Stimulated activated CD4-positive, alpha-beta T cell treated with anti-CD3 and anti-CD28 coated beads, Interleukin-15, amount 100 ng/mL, for 24 hours (primary cell): ENCODE data around the gene GPX6.
"Not testable (repeated sequence)": the region's sequence is repeated elsewhere in the genome, so short reads cannot be mapped to it uniquely, and the experiment has no call there.

Experiments
- DNase-seq: peaks from one replicate; pipeline ENCODE4 v3.0.0-alpha.2; 2020

Gene GPX6, protein sequence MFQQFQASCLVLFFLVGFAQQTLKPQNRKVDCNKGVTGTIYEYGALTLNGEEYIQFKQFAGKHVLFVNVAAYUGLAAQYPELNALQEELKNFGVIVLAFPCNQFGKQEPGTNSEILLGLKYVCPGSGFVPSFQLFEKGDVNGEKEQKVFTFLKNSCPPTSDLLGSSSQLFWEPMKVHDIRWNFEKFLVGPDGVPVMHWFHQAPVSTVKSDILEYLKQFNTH

DNA sequence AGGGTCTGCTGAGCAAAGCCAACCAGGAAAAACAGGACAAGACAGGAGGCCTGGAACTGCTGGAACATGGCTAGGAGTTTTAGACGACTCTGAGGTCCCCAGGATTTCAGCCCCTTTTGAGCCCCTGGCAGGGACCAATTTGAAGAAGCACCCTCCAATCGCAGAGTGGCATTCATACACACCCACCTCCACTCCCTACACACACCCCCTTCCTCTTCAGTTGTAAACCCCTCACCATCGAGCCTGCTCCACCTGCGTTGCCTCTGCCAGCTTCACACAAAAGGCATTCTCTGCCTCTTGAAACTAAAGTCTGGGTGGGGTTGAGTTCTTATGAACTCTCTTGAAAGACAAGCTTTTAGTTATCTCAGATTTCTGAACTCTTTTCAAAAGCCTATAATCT is at the start of gene GPX6:
GPX6 (minus strand) TSS at position 118 of the 400 bp plus-strand sequence; CDS start at position 68, 50 bp downstream.
- DNase-seq: no peak

DNA sequence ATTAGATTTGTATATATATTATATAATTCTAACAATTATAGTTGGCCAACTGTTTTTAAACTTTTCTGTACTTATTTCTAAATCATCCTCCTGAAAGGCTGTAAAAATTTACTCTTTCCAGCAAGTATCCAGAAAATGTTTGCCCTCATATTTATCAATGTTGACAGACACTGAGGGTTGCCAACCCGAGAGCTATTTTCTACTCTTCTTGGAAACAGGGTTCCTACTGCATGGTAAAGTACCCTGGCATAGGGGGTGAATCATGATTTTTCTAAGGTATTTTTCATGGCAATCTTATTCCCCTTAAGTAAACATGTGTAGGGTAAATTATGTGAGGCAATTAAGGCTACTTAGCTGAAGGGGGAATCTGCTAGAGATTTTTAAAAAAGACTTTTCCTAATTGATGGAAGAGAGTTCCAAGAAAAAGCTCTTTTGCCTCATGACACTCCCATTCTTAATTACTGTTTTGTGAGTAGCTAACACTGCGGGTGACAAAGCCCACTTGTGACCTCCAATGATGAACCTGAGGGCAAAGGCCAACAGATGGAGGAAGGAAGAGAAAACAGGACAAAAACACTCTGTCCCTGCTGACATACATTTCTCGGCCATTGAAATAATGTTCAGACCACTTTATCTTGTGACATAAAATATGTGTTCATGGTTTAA is 48.0 kb upstream of the GPX6 start:
- DNase-seq: no peak

DNA sequence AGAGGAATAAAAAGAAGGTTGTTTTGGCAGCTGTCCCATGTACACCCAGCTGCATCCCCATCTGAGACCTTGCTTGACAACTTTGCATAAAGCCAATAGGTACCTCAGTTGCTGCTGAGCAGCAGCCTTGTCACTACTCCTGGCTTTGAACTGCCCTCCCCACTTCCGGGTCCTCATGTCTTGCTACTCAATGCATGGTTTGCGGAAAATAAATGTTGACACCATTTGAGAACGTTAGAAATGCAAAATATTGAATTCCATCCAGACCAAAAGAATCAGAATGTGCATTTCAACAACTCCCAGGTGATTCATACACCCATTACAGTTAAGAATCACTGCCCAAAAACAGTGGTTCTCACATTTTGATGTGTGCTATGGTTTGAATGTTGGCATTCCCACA is 43.0 kb upstream of the GPX6 start:
- DNase-seq: no peak

DNA sequence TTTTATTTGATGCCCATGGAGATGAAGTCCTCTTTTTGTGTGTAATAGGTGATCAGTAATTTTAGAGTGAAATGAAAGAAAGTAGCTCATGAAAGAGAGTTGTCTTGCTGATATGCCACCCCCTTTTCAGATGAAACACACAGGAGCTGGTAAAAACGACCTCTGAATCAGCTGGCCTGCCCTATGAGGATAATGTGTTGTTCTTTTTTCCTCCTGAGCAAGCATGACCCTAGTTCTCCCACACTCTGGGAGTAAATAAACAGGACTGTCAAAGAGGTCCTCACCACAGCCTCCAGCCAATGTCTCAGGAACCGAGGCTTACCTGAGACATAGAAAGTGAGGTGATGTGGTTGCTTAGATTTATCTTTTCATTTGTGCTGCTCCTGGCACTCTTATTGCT is 39.5 kb upstream of the GPX6 start:
- DNase-seq: no peak

DNA sequence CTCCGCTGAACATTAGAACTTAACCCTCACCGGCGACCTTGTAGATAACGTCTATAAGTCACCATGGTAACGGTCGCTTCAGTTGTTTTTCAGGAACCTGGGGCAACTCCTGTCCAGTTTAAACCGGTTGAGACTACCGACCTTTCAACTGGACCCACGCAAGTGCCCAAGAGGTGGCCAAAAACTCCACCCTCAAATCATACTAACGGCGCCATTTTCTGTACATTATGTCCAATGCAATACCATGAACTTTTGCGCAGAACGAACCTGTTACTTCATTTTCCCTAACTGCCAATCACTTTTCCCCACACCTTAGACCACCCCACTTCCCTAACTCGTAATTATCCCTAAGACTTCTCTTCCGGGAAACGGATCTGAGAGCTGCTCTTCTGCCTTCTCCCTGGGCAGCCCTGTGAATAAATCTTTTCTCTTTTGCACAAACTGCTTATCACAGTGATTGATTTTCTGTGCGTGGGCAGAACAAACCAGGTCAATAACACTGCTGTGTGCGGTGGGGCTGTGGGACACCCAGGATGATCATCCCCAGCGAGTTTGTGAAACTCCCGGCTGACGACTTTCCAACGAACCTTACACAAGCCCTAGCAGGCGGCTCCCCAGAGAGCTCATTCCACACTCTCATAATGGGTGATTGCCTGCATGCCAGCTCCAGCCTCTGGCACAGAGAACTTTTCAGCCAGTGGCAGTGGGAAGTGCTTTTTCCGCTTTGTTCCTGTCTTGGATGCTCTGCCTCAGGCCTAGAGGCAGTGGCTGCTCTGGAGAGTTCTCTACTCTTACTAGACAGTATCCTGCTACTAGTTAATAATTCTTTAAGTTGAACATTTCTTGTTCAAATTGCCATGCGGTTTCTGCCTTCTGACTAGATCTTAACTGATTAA is 38.6 kb upstream of the GPX6 start:
- no peak for DNase-seq

DNA sequence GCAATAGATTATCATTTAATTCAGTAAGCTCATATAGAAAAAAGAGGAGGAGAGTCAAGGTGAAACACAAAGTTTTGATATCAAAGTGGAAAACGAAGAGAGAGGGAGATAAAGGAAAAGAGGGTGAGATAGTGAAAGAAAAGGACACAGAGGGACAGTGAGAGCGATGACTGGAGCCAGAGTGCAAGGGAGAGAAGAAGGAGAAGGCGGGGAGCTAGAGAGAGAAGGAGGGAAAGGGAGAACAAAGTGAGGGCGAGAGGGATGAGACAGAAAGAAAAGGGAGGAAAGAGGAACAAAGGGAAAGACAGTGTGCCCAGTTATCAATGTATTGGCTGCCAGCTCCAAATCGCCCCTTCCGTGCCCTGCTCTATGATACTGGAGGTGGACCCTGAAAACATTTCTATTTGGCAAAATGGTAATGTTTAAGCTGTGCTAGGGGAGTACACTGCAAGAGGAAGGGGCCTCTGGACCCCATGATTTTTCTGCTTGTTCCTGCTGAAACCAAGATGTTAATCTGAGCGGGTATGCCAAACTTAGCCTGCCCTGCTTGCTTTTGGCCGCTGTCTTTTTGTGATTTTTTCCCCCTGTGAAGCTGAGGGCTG is 37.9 kb upstream of the GPX6 start:
- no peak for DNase-seq

DNA sequence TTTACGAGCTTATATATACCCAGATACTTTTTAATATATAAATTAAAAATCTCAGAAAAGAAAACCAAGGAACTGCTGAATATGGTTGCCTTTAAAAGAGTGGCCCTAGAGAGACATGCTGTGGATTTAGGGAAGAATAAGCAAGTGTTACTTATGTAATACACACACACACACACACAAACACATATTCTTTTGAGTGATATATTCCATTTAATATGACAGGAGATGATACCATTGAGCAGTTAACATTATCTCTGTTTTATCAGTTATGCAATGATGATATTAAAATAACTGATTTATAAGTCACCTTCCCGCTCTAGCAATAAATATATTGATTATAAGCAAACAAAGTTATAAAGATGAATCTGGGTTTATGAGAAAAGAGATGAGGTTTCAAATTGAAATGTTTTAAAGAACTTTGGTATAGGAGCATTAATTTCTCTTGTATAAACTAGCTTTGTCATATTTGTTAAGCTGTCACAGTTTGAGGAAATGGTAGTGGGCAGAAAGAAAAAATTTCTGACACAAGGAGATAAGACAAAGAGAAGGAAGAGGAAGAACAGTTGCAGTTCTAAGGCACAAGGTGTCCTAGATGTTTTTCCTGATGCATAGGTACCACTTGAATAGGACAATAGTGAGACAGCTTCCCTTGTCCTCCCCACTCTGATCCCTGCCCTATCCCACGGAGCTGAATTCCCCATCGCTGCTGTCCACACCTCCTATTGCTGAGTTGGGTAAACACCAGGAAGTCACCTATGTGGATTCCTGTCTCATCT is 36.5 kb upstream of the GPX6 start:
- DNase-seq: no peak

DNA sequence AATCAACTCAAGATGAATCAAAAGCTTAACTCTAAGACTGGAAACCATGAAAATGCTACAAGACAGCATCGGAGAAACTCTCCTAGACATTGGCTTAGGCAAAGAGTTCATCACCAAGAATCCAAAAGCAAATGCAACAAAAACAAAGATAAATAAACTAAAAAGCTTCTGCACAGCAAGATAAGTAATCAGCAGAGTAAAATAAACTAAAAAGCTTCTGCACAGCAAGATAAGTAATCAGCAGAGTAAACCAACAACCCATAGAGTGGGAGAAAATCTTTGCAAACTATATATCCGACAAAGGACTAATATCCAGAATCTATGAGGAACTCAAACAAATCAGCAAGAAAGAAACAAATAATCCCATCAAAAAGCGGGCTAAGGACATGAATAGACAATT is 31.4 kb upstream of the GPX6 start:
- not testable (repeated sequence) for DNase-seq

DNA sequence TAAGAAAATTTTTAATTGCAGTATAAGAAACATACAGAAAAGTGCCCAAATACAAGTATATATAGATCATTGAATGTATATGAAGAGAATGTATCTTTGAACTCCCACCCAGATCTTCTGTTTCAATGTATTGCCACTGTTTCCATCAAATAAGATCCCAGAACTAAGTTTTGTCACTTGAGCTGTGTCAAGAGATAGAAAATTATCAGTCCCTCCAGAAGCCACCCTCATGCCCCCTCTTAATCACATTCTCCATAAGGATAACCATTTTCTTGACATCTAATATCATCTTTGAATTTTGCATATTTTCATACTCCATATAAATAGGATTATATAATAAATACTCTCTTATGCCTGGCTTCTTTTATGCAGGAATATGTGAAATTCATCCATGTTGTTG is 30.4 kb upstream of the GPX6 start:
- DNase-seq: no peak

DNA sequence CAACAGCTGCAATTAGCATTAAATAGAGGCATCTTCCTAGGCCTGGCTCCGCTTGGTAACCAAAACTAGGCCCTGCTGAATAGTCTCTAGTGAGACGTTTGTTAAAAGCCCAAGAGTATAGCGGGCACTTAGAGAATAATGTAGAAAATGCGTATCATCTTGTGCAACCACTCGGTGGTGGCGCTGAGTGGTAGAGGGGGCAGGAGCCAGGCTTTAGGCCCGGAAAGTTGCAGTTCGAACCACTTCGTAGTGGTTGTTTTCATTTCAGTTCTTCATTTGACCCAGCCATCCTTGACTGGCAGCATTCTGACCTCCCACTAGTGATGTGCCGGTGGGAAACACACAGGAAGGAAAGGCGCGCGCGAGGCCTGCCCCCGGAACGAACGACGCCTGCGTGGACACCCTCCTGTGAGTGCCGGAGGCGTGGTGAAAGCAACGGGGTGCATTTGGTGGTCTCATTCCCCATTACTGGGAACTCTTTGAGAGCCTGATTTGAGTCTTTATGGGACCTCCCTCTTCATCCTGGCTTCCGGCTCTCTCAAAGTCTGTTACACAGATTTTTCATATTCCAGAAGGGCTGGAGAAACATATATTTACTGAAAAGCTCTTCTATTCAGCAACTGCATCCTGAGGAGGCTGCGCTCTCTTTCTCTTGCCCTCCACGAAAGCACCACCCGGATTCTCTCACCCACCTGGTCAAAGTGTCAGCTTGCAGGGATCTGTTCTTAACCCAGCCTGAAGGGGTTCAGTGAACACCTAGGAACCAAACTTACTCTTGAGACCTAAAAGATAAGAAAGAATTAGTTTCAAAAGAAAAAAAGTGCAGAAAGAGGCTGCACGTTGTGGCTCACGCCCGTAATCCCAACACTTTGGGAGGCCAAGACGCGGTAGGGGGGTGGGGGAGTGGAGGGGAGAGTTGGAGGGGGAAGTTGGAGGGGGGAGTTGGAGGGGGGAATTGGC is 28.3 kb upstream of the GPX6 start:
- DNase-seq: peak; percentile 51

DNA sequence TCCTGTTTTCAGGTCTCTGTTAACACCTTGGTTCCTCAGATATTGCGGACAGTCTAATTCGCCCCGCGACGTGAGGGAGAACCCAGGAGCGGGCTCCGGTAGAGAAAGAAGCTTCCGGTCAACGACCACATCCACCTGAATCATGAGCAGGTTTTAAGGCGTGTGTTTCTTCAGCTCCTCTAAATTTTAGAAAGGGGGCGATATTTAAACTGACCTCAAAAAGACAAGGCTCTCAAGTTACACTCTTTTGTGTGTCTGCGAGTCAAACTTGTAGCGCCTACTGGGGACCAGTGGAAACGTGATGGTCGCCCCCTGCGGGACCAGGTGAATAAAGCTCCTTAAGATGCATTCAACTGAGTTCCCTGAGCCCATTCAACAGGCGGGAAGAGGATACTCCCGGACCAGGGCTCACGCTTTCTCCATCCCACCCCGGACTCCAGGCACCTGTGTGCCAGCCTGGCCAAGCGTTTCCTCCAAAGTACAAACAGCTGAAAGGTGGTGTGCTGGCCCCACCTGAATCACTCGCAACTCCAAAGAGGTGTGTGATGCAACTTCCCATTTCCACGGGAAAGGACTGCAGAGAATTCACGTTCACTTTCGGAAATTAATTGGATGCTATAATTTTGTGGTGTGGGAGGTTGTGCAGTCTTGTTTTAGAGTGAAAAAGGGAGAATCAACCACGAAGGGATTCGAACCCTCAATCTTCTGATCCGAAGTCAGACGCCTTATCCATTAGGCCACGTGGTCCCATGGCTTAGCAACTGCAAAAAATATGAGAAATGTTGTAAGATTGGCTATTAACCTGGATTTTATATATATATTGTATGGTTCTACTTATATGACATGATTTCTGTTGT is 27.1 kb upstream of the GPX6 start:
- peak; percentile 70 for DNase-seq

DNA sequence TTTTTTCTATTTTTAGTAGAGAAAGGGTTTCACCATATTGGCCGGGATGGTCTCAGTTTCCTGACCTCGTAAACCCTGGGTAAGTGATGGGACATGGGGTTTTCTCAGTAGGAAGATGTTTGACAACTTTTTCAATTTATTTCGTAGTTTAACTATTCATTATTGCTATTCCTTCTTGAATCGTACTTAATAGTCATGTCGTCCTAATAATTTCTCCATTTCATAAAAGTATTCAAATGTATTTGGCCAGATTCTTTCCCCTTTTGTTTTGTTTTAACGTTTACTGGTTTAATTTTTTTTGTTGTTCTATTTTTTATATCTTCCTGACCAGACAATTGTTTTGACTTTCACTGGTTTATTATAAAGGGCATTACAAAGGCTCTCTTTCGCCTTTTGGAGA is 26.4 kb upstream of the GPX6 start:
- no peak for DNase-seq

DNA sequence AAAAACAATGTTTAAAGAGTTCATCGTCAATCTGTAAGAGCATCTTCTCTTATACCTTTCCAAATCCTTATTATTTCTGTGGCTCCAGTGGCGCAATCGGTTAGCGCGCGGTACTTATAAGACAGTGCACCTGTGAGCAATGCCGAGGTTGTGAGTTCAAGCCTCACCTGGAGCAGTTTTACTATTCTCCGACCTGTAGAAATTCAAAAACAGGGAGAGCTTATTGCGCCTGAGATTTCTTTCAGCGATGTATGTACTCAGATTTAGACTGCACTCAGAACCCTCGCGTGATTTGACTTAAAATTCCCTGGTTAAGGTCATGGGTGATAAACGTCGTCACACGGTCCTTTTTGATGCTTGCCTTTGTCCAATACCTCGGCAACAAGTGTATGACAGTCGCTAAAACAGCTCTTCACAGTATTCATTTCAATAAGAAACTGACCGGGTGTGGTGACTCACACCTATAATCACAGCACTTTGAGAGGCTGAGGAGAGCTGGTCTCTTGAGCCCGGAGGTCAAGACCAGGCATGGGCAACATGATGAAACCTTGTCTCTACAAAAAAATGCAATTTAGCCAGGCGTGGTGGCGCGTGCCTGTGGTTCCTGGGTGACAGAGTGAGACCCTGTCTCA is 22.0 kb upstream of the GPX6 start:
- peak; percentile 44 for DNase-seq

DNA sequence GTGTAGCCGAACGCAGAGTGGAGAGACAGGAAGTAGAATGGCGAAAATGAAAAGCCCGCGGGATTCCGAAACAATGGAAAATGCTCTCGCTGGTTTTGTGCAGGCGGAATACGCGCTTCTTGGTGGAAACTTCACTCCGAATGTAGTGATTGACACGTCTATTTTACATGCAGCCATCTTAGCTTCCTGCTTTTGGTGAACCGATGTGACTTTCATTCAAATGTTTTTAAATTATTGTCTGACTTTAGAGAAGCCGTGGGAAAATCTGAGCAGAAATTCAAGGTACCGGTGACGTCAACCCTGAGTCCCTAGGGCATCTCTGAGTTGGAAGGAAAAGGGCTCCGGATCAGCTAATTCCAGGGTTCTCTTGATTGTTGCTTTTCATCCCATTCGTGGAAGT is 21.5 kb upstream of the GPX6 start:
- peak; percentile 15 for DNase-seq

DNA sequence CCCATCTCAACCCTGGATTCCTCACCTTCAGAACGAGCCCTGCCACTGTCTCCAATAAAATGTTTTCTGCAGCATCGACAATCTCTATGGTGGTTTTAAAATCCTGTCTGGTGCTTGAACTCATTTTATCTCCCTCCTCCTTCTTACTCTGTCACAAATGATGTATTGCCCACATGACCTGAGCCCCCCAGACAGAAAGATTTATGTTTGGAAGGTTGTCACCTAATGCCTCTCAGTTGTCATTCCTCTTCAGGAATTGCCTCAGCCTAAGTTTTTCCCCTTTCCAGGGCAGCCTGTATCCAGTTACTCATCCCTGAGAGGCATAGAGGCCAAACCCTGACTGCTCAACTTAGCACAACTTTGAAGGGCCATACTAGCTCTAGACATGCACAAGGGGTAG is 19.3 kb upstream of the GPX6 start:
- no peak for DNase-seq

DNA sequence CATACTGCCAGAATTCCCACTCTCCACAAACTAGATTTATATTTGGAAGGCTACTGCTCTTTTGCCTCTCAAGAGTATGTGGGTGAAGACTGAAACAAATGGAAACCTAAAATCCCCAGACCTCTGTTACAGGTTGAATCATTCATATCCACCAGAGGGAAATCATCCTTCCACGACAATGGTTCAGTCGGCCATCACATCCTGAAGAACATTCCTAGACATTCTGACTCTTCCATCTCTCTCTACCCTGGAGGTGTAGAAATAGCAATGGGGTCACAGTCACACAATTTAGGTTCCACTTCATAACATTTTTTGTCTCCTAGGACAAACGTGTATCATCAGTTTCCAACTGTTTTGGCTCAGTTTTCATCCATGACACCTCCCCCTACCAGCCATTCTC is 18.7 kb upstream of the GPX6 start:
- no peak for DNase-seq

DNA sequence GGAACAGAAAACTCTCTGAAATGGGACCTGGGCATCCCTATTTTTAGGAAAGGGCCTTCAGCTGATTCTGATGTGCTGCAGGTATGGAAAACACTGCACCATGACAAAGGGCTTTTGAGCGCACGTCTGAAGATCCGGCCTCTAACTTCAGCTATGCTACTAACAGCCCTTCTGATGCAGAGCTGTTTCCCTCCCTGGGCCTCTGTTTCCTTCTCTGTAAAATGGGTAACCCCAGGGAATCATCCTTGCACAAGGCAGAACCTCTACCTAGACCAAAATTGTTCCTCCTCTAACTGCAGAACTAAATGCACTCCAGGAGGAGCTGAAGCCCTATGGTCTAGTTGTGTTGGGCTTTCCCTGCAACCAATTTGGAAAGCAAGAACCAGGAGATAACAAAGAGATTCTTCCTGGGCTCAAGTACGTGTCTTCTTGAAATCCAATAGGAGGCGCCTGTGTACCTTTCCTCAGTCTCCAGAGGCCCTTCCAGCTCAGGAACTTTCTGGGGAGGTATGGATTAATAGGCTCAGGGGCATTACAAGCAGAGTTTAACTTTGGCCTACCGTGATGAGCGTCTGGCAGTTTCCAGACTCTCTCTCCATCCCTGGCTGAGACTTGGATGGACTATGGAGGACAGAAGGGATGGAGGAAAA is 16.0 kb upstream of the GPX6 start:
- DNase-seq: no peak

DNA sequence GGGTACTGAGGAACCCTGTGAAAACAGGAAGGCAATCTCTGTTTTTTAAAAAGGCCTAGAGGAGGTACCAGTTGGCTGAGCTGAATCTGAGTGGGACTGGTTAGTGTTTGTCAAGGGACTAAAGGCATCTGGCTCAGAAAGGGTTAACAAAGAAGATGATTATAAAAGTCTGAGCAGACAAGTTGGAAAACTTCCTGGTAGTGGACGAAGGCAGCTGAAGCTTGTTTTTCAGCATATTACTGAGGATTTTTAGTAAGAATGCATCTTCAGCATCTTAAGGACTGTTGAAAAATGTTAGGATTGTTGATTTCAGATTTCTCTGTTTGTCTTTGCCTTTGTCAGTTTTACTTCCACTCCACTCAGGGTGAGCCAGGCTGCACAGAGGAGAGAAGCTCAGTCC is 15.2 kb upstream of the GPX6 start:
- DNase-seq: no peak

DNA sequence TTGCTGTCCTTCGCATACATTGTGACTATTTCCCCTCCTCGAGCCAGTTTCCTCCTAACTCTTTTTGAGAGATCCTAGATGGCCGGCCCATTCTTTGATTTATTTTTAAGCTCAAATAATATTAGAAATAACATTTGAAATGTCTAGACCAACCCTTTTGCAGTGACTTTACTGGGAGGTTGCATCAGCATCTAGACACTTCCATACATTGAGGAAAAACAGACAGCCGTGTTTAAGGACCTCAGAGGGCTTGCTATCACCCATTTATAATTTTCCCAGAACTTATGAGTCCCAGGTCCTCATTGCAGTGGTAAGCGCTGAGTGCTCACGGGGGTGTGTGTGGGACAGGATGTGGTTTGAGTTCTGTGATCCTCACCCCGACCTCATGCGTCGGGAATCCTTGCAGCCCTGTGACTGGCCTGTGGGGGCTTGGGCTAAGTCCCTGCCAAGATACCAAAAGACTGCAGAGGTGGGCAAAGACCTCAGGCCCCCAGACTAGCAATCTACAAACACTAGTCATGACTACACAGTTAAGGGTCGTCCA is 10.0 kb upstream of the GPX6 start, which contains the start of gene GPX5:
GPX5 (plus strand) TSS at position 386 of the 544 bp plus-strand sequence; CDS start at position 519, 133 bp downstream.
- DNase-seq: peak; percentile 39
